Liver (tissue), 9 donors: ENCODE data around the gene ITPKB. TPM values are rescaled to one million over a fixed set of nuclear protein-coding genes. Genes with fewer than 3 reads are reported as not detected.
A peak's percentile ranks its signal among the peaks of the same experiment; 100 is the strongest.

Experiments
- DNase-seq: peaks from one replicate; pipeline ENCODE4 v3.0.0-alpha.2; 2017; ENCODE audit warnings: low spot score
- H3K27ac ChIP-seq, 2 donors: one replicate each; pipeline ENCODE4 v1.7.0; 2013; ENCODE audit warnings: inconsistent platforms in 2 of 2, low read length in 2 of 2, control low read depth in 1 of 2, low read depth in 1 of 2, mild to moderate bottlenecking in 1 of 2
- H3K27me3 ChIP-seq, 4 donors: one replicate each; pipeline versions ENCODE4 v1.6.1 to v1.7.0; 2013; ENCODE audit warnings: low read length in 3 of 4, inconsistent platforms in 1 of 4, mild to moderate bottlenecking in 1 of 4, moderate library complexity in 1 of 4; ENCODE audit not compliant: control insufficient read depth in 4 of 4, insufficient read depth in 4 of 4
- H3K36me3 ChIP-seq, 4 donors: one replicate each; pipeline versions ENCODE4 v1.6.1 to v1.7.0; 2013; ENCODE audit warnings: low read length in 3 of 4, mild to moderate bottlenecking in 3 of 4, low read depth in 1 of 4, moderate library complexity in 1 of 4; ENCODE audit not compliant: control insufficient read depth in 4 of 4, insufficient read depth in 3 of 4
- H3K4me1 ChIP-seq, 4 donors: one replicate each; pipeline versions ENCODE4 v1.6.1 to v1.7.0; 2013; ENCODE audit warnings: low read length in 3 of 4, mild to moderate bottlenecking in 3 of 4, moderate library complexity in 1 of 4; ENCODE audit not compliant: control insufficient read depth in 4 of 4, insufficient read depth in 4 of 4
- H3K4me3 ChIP-seq, 3 donors: one replicate each; pipeline versions ENCODE4 v1.6.1 to v1.7.0; 2013; ENCODE audit warnings: low read length in 3 of 3, control low read depth in 1 of 3, low read depth in 1 of 3, mild to moderate bottlenecking in 1 of 3
- H3K9ac ChIP-seq, 2 donors: one replicate each; pipeline ENCODE4 v1.7.0; 2013; ENCODE audit warnings: low read length in 2 of 2, mild to moderate bottlenecking in 2 of 2, moderate library complexity in 2 of 2, control low read depth in 1 of 2, low read depth in 1 of 2
- H3K9me3 ChIP-seq, 4 donors: one replicate each; pipeline versions ENCODE4 v1.6.1 to v1.7.0; 2013; ENCODE audit warnings: low read length in 3 of 4; ENCODE audit not compliant: control insufficient read depth in 4 of 4
- CTCF ChIP-seq: fragments of 150-350 bp; IDR thresholded peaks from 2 replicates; pipeline ENCODE4 v1.5.1; 2017; ENCODE audit warnings: improper control_type of control experiment, low read depth, low read length; ENCODE audit not compliant: missing input control
- FOXA1 ChIP-seq: IDR thresholded peaks from 2 replicates; pipeline ENCODE4 v1.6.1; 2016; ENCODE audit warnings: antibody characterized with exemption
- HNF4A ChIP-seq, 2 donors: conservative IDR thresholded peaks; 2 replicates each; pipeline ENCODE4 v1.6.1; 2016; ENCODE audit warnings: antibody characterized with exemption in 2 of 2, mild to moderate bottlenecking in 2 of 2
- HNF4G ChIP-seq: IDR thresholded peaks from 2 replicates; pipeline ENCODE4 v1.6.1; 2016; ENCODE audit warnings: antibody characterized with exemption
- NR2F2 ChIP-seq: IDR thresholded peaks from 2 replicates; pipeline ENCODE4 v1.6.1; 2016; ENCODE audit warnings: antibody characterized with exemption
- RAD21 ChIP-seq, 2 donors: IDR thresholded peaks; 2 replicates each; pipeline ENCODE4 v1.6.1; 2016; ENCODE audit warnings: antibody characterized with exemption in 2 of 2, mild to moderate bottlenecking in 2 of 2
- REST ChIP-seq: IDR thresholded peaks from 2 replicates; pipeline ENCODE4 v1.6.1; 2016; ENCODE audit warnings: antibody characterized with exemption, mild to moderate bottlenecking
- SP1 ChIP-seq: IDR thresholded peaks from 2 replicates; pipeline ENCODE4 v1.6.1; 2018; ENCODE audit warnings: antibody characterized with exemption, mild to moderate bottlenecking
- YY1 ChIP-seq: IDR thresholded peaks from 2 replicates; pipeline ENCODE4 v1.6.1; 2016; ENCODE audit warnings: antibody characterized with exemption, mild to moderate bottlenecking
- ZBTB33 ChIP-seq: IDR thresholded peaks from 2 replicates; pipeline ENCODE4 v1.6.1; 2016; ENCODE audit warnings: antibody characterized with exemption
- WGBS: extraction: QIAGEN DNeasy Blood & Tissue Kit; methylation state at CpG from one replicate; pipeline ENCODE4 v1.1.7; 2013; 5-methylcytosine and 5-hydroxymethylcytosine counted together
- polyA plus RNA-seq, 2 donors: library from polyadenylated mRNA; stranded (reverse) in 1 of 2; unstranded in 1 of 2; fragments of 200-250 nt in 1 of 2; fragments of >200 nt in 1 of 2; fragmentation: Nextera tagmentation in 1 of 2; extraction: Ambion mirVana in 1 of 2; gene quantifications; one replicate each; pipeline versions ENCODE4 v1.2.1 to v1.2.3, GENCODE V29; 2013 to 2015
- total RNA-seq, 2 donors: library from RNA; depleted of rRNA; stranded (reverse); fragments of >200 nt; gene quantifications; one replicate each; pipeline ENCODE4 v1.2.3, GENCODE V29; 2014
- donor health status: healthy.
- donor health status: healthy.
- donor health status: healthy.
- donor health status: healthy.
- donor health status: healthy.

Gene ITPKB
- total and polyA plus RNA-seq, 4 donors, result 0.61 to 5.8 (median 3.7) TPM

GRCh38 chr1:226634166-226634588 is 104.9 kb downstream of the ITPKB start:
- DNase-seq, result peak; percentile 85
- Histone ChIP-seq H3K9me3 (no peaks in the 10 kb centered on the region), H3K4me3 (no peak overlapping the region), H3K9ac (no peak overlapping the region), H3K36me3 (no peaks in the 10 kb centered on the region), H3K4me1 (no peaks in the 10 kb centered on the region), H3K27ac (no peak overlapping the region), H3K27me3 (no peaks in the 10 kb centered on the region)
- peak; percentile 79 for TF ChIP-seq CTCF
- TF ChIP-seq RAD21 (IDR thresholded peaks at IDR 0.05), result peak; percentile 86 to 91
- TF ChIP-seq YY1, result no peak
- 2% methylated on average over 6 of the region's 6 CpGs for WGBS

- Histone ChIP-seq H3K4me1 (no peaks in the 10 kb centered on the region), H3K9ac (no peak overlapping the region), H3K4me3 (no peak overlapping the region), H3K9me3 (no peaks in the 10 kb centered on the region), H3K27ac (no peak overlapping the region), H3K27me3 (no peaks in the 10 kb centered on the region), H3K36me3 (no peaks in the 10 kb centered on the region)
- 43% methylated on average over 7 of the region's 7 CpGs for WGBS
- no peak for TF ChIP-seq ZBTB33
- TF ChIP-seq YY1, result no peak
- no peak for TF ChIP-seq REST
- TF ChIP-seq HNF4G, result no peak
- no peak for TF ChIP-seq HNF4A (conservative IDR thresholded peaks at IDR 0.05)
- TF ChIP-seq SP1, result no peak
- no peak for TF ChIP-seq NR2F2
- no peak for TF ChIP-seq RAD21 (IDR thresholded peaks at IDR 0.05)
- TF ChIP-seq CTCF, result no peak
- no peak for TF ChIP-seq FOXA1
- no peak for DNase-seq
These were observed 105.4 kb downstream of the ITPKB start for GRCh38 chr1:226633541-226634165.
